Endothelial cell of umbilical vein (primary cell): ENCODE measurements around the gene RPL37A. TPM values are rescaled to one million over a fixed set of nuclear protein-coding genes. Genes with fewer than 3 reads are reported as not detected.

Experiments used
- BruUV-seq: library from RNA; stranded (reverse); fragments of 400-500 nt; replicated peaks from 2 replicates; lab custom pipeline; 2021; lab: Mats Ljungman, UMichigan
- CTCF ChIA-PET: fragments of 300-600, 350-600 bp; sonication (Branson Sonifier 250); formaldehyde crosslinking; loops from one replicate; lab custom pipeline; 2021; ENCODE audit warnings: antibody characterized with exemption, inconsistent platforms; lab: Charles Lee
- POLR2A ChIA-PET: fragments of 300-600, 350-600 bp; sonication (Branson Sonifier 250); formaldehyde crosslinking; loops from one replicate; lab custom pipeline; 2021; ENCODE audit warnings: antibody characterized with exemption, inconsistent platforms; lab: Charles Lee
- DNase-seq: peaks from one replicate; pipeline ENCODE4 v3.0.0-alpha.2; 2011; ENCODE audit warnings: low read depth, low spot score
- FAIRE-seq: peaks from 2 replicates; lab custom pipeline; 2011; peaks lifted over from hg19 to GRCh38; lab: Jason Lieb, UNC
- H2AFZ ChIP-seq: 2 replicates; pipeline ENCODE4 v1.6.0; 2012; ENCODE audit warnings: low read depth, low read length, control low read depth, inconsistent platforms
- H3K27ac ChIP-seq: 2 replicates; pipeline ENCODE4 v1.5.1; 2011; ENCODE audit warnings: low read depth, mild to moderate bottlenecking, control low read depth, low read length, moderate library complexity; ENCODE audit not compliant: insufficient read depth
- H3K27me3 ChIP-seq, 2 experiments: 2 replicates each; pipeline versions ENCODE4 v1.6.0 to v1.6.1; 2011; ENCODE audit warnings: low read length in 2 of 2, mixed read lengths in 1 of 2; ENCODE audit not compliant: control insufficient read depth in 2 of 2, insufficient read depth in 2 of 2
- H3K36me3 ChIP-seq, 2 experiments: 2 replicates in 1 of 2; 3 replicates in 1 of 2; pipeline ENCODE4 v1.5.1; 2011; ENCODE audit warnings: low read length in 2 of 2, mild to moderate bottlenecking in 1 of 2, moderate library complexity in 1 of 2; ENCODE audit not compliant: control insufficient read depth in 2 of 2, insufficient read depth in 2 of 2; ENCODE audit errors: extremely low read depth in 1 of 2
- H3K4me1 ChIP-seq: 3 replicates; pipeline ENCODE4 v1.5.1; 2011; ENCODE audit warnings: mild to moderate bottlenecking, low read length; ENCODE audit not compliant: control insufficient read depth, insufficient read depth; ENCODE audit errors: extremely low read depth
- H3K4me2 ChIP-seq: 2 replicates; pipeline ENCODE4 v1.6.1; 2011; ENCODE audit warnings: low read length, control low read depth, mixed read lengths; ENCODE audit not compliant: insufficient read depth
- H3K4me3 ChIP-seq, 3 experiments: fragments of 200-600 bp in 1 of 3; sonication (generic), shearing (Covaris generic) in 1 of 3; replicated peaks in 1 of 3; 2 replicates each; pipeline ENCODE4 v1.5.1; 2011 to 2016; ENCODE audit warnings: control low read depth in 3 of 3, low read length in 3 of 3, mild to moderate bottlenecking in 2 of 3, inconsistent platforms in 1 of 3, low read depth in 1 of 3, moderate library complexity in 1 of 3; ENCODE audit not compliant: insufficient read depth in 1 of 3
- H3K79me2 ChIP-seq: 2 replicates; pipeline ENCODE4 v1.6.0; 2012; ENCODE audit warnings: low read length, inconsistent platforms; ENCODE audit not compliant: control insufficient read depth, insufficient read depth
- H3K9ac ChIP-seq: replicated peaks from 2 replicates; pipeline ENCODE3; 2011; ENCODE audit warnings: low read length, control low read depth; ENCODE audit not compliant: insufficient read depth; ENCODE audit errors: extremely low read depth
- H3K9me1 ChIP-seq: replicated peaks from 3 replicates; pipeline ENCODE4 v1.6.0; 2011; ENCODE audit warnings: mild to moderate bottlenecking, low read length; ENCODE audit not compliant: control insufficient read depth, insufficient read depth; ENCODE audit errors: extremely low read depth
- H3K9me3 ChIP-seq: replicated peaks from 2 replicates; pipeline ENCODE4 v1.5.1; 2012; ENCODE audit warnings: low read length, inconsistent platforms; ENCODE audit not compliant: control insufficient read depth, insufficient read depth
- H4K20me1 ChIP-seq: replicated peaks from 2 replicates; pipeline ENCODE3; 2011; ENCODE audit warnings: mild to moderate bottlenecking, low read length; ENCODE audit not compliant: control insufficient read depth, insufficient read depth; ENCODE audit errors: extremely low read depth
- EZH2 ChIP-seq: IDR thresholded peaks from 2 replicates; pipeline ENCODE4 v1.6.1; 2012; ENCODE audit warnings: borderline replicate concordance, low read depth, mild to moderate bottlenecking, moderate library complexity, low read length, inconsistent platforms; ENCODE audit not compliant: severe bottlenecking
- FOS ChIP-seq: IDR thresholded peaks from 2 replicates; pipeline ENCODE4 v1.6.1; 2011; ENCODE audit warnings: mild to moderate bottlenecking, low read length, moderate library complexity, borderline replicate concordance; ENCODE audit not compliant: insufficient read depth
- GATA2 ChIP-seq: IDR thresholded peaks from 2 replicates; pipeline ENCODE4 v1.7.0; 2011; ENCODE audit warnings: low read depth, mild to moderate bottlenecking, moderate library complexity, mixed read lengths, low read length; ENCODE audit not compliant: insufficient read length, insufficient read depth
- JUN ChIP-seq: IDR thresholded peaks from 2 replicates; pipeline ENCODE4 v1.6.1; 2011; ENCODE audit warnings: borderline replicate concordance, low read depth; ENCODE audit not compliant: insufficient read length, insufficient read depth
- MAX ChIP-seq: IDR thresholded peaks from 2 replicates; pipeline ENCODE4 v1.6.1; 2011; ENCODE audit not compliant: insufficient read depth, insufficient read length
- MYC ChIP-seq: IDR thresholded peaks from one replicate; pipeline ENCODE4 v1.6.1; 2011; ENCODE audit warnings: mild to moderate bottlenecking, low read depth, low read length
- POLR2A ChIP-seq: IDR thresholded peaks from 2 replicates; pipeline ENCODE4 v1.6.1; 2012; ENCODE audit warnings: low read depth, mild to moderate bottlenecking, control low read depth, low read length
- POLR2AphosphoS5 ChIP-seq: IDR thresholded peaks from 2 replicates; pipeline ENCODE4 v1.6.1; 2012; ENCODE audit warnings: low read depth, mild to moderate bottlenecking, control low read depth, low read length, moderate library complexity; ENCODE audit not compliant: insufficient read depth
- dilution Hi-C: fragments of 300-500 bp; cut with MboI; formaldehyde crosslinking; loops from one replicate; pipeline ENCODE4 v1.15.0; 2019; ENCODE audit warnings: low sequenced_read_pairs; ENCODE audit not compliant: extremely low pct_ligation_motif_present
- intact Hi-C: fragments of 100-400 bp; cut with micrococcal nuclease; formaldehyde crosslinking; loops from one replicate; pipeline ENCODE4 v1.10.0; 2022
- polyA plus RNA-seq, 4 experiments: library from polyadenylated mRNA; depleted of rRNA in 3 of 4; stranded (reverse) in 3 of 4; unstranded in 1 of 4; fragments of >200 nt; gene quantifications; 2 replicates each; pipeline versions ENCODE4 v1.2.1 to v1.2.3, GENCODE V29; 2011 to 2012; ENCODE audit warnings: missing spikeins in 1 of 4
- total RNA-seq: library from RNA; stranded (reverse); gene quantifications from 2 replicates; pipeline ENCODE4 v1.2.3, GENCODE V29; 2021
- TF ChIP-seq, protein P1 (sequence below), 2 donors: IDR thresholded peaks; 1 replicate in 1 of 2; 2 replicates in 1 of 2; pipeline ENCODE4 v1.5.1; 2011; ENCODE audit warnings: low read length in 2 of 2, mild to moderate bottlenecking in 2 of 2, moderate library complexity in 2 of 2, control low read depth in 1 of 2, inconsistent platforms in 1 of 2, low read depth in 1 of 2; ENCODE audit not compliant: insufficient read depth in 1 of 2; ENCODE audit errors: extremely low read depth in 1 of 2

The RPL37A gene
- total and polyA plus RNA-seq, 2 donors (not counting 3 experiments of a cell fraction or from before 2014, with no cell fraction given) = 1,889 to 2,628 TPM

DNA sequence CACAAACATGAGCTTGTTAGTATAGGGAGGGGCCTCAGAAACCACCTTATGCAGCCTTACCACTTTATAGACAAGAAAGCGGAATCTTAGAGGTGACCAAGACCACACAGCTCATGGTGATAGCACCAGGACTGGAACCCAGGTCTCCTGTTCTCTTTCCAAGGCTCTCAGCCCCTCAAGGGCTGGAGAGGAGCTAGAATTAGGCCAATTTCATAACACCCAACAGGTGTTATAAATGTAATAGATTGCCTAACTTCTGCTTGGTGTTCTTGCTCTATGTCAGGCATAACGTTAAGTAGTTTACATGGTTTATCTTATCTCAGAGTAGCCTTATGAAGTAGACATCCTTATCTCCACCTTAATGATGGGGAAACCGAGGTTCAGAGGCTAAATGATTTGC is 42.9 kb downstream of the RPL37A start:
- dilution Hi-C loops = no loop called here
- no TSS peak for BruUV-seq

More for the DNA sequence above, 42.9 kb downstream of the RPL37A start:
- ChIA-PET CTCF (interaction anchor here (2.7 kb wide), 1 partner anchor 22 kb away, joined by 13 read pairs; no protein-coding TSS in a partner anchor), POLR2A (interaction anchor here (0.7 kb wide), 1 partner anchor 1091 kb away, joined by 3 read pairs; no protein-coding TSS in a partner anchor)
- Histone ChIP-seq H3K36me3 (no peaks in the 10 kb centered on the region), H3K9me3 (no peaks in the 10 kb centered on the region), H3K9me1 (no peaks in the 10 kb centered on the region), H3K79me2 (no peaks in the 10 kb centered on the region), H3K27ac (no peak overlapping the region), H2AFZ (no peak overlapping the region), H3K9ac (no peak overlapping the region), H4K20me1 (no peaks in the 10 kb centered on the region), H3K27me3 (no peaks in the 10 kb centered on the region), H3K4me3 (no peak overlapping the region), H3K4me2 (no peak overlapping the region), H3K4me1 (peaks cover 18% of the 10 kb centered on the region)
- intact Hi-C loops = no loop called here
- FAIRE-seq (no peak), DNase-seq (no peak)
- TF ChIP-seq POLR2AphosphoS5 (no peak), EZH2 (no peak), POLR2A (no peak), JUN (no peak), FOS (no peak), GATA2 (no peak), MAX (no peak), MYC (no peak)
- TF ChIP-seq, protein P1, sequence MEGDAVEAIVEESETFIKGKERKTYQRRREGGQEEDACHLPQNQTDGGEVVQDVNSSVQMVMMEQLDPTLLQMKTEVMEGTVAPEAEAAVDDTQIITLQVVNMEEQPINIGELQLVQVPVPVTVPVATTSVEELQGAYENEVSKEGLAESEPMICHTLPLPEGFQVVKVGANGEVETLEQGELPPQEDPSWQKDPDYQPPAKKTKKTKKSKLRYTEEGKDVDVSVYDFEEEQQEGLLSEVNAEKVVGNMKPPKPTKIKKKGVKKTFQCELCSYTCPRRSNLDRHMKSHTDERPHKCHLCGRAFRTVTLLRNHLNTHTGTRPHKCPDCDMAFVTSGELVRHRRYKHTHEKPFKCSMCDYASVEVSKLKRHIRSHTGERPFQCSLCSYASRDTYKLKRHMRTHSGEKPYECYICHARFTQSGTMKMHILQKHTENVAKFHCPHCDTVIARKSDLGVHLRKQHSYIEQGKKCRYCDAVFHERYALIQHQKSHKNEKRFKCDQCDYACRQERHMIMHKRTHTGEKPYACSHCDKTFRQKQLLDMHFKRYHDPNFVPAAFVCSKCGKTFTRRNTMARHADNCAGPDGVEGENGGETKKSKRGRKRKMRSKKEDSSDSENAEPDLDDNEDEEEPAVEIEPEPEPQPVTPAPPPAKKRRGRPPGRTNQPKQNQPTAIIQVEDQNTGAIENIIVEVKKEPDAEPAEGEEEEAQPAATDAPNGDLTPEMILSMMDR (IDR thresholded peaks at IDR 0.05; ENCODE audit: extremely low read depth in 1 of 2, insufficient read depth in 1 of 2, low read depth in 1 of 2, low read length in 2 of 2) = no peak
